ENCODE data around the gene CMIP. TPM values are rescaled to one million over a fixed set of nuclear protein-coding genes. Genes with fewer than 3 reads are reported as not detected.

Gene CMIP
- total RNA-seq, 2 experiments from 2014 or later = 35.0 to 36.6 TPM

DNA sequence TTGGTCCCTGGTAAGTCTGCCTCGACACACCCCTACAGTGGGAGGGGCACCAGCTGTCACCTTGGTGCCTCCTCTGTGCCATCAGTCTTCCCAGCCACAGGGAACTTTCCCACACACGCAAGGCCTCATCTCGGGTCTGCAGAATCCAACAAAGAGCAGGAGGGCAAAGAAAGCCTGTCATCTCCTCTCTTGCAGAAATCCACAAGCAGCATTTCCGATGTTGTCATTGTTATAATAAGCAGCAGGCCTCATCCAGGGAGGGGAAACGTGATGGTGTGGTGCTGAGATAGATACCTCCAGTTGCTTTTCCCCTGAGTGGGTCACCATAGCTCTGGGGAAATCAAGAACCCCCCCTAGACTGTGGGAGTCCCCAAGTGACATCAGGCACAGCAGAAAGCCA lies 110.4 kb downstream of the CMIP start:
- Mint-ChIP-seq H3K27me3 (no peaks in the 10 kb centered on the region), H3K9me3 (no peaks in the 10 kb centered on the region), H3K27ac (no peak overlapping the region), H3K36me3 (peaks cover 3% of the 10 kb centered on the region), H3K4me1 (ENCODE audit: low read depth) (peaks cover 48% of the 10 kb centered on the region), H3K4me3 (no peak overlapping the region)
- intact Hi-C loops (cut with micrococcal nuclease) = no loop called here
- CTCF ChIA-PET = interaction anchor here (1.2 kb wide), 1 partner anchor 169 kb away, joined by 3 read pairs; no protein-coding TSS in a partner anchor
- DNase-seq = no peak
- POLR2A ChIA-PET = no interaction called here

- Mint-ChIP-seq H3K36me3 (peaks cover 3% of the 10 kb centered on the region), H3K27me3 (no peaks in the 10 kb centered on the region), H3K4me1 (ENCODE audit: low read depth) (peaks cover 42% of the 10 kb centered on the region), H3K4me3 (no peak overlapping the region), H3K27ac (no peak overlapping the region), H3K9me3 (no peaks in the 10 kb centered on the region)
- POLR2A ChIA-PET = interaction anchor here (0.6 kb wide), 1 partner anchor 194 kb away, joined by 5 read pairs; no protein-coding TSS in a partner anchor
- DNase-seq = no peak
- CTCF ChIA-PET = interaction anchor here (1.2 kb wide), 1 partner anchor 168 kb away, joined by 3 read pairs; no protein-coding TSS in a partner anchor
- intact Hi-C loops (cut with micrococcal nuclease) = no loop called here
These were observed 111.1 kb downstream of the CMIP start for GRCh38 chr16:81555660-81556059.

DNA sequence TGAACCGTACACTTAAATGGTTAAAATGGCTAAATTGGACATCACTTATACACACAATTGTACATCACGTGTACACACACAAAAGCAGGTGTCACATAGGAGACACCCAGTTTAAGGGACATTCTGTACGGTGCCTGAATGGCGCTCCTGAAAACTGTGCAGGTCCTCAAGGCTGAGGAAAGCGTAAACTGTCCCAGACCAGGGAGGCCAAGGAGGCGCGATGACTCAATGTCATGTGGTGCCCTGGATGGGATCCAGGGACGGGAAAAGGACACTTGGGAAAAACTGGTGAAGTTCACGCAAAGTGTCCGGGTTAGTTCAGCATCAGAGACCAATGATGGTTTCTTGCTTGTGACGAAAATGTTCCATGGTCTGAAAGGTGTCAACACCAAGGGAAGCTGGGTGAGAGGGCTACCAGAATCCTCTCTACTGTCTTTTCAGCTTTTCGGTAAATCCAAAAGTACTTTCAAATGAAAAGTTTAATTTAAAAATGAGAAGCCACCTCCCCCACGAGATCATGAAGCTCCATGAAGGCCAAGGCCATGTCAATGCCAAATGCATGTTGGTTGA lies 112.2 kb downstream of the CMIP start:
- no peak for DNase-seq
- Mint-ChIP-seq H3K4me3 (no peak overlapping the region), H3K4me1 (ENCODE audit: low read depth) (peaks cover 30% of the 10 kb centered on the region), H3K9me3 (no peaks in the 10 kb centered on the region), H3K27ac (no peak overlapping the region), H3K36me3 (peaks cover 3% of the 10 kb centered on the region), H3K27me3 (no peaks in the 10 kb centered on the region)
- ChIA-PET CTCF (no interaction called here), POLR2A (no interaction called here)
- intact Hi-C loops (cut with micrococcal nuclease) = no loop called here

- no peak overlapping the region for H3K27ac Mint-ChIP-seq
- ChIA-PET CTCF (no interaction called here), POLR2A (no interaction called here)
- peaks cover 19% of the 10 kb centered on the region for H3K4me1 Mint-ChIP-seq (ENCODE audit: low read depth)
- H3K36me3 Mint-ChIP-seq = peaks cover 3% of the 10 kb centered on the region
- no peaks in the 10 kb centered on the region for H3K27me3 Mint-ChIP-seq
- DNase-seq = no peak
- H3K9me3 Mint-ChIP-seq = no peaks in the 10 kb centered on the region
- intact Hi-C loops (cut with micrococcal nuclease) = no loop called here
- no peak overlapping the region for H3K4me3 Mint-ChIP-seq
These were observed 113.5 kb downstream of the CMIP start for GRCh38 chr16:81558077-81558443.

DNA sequence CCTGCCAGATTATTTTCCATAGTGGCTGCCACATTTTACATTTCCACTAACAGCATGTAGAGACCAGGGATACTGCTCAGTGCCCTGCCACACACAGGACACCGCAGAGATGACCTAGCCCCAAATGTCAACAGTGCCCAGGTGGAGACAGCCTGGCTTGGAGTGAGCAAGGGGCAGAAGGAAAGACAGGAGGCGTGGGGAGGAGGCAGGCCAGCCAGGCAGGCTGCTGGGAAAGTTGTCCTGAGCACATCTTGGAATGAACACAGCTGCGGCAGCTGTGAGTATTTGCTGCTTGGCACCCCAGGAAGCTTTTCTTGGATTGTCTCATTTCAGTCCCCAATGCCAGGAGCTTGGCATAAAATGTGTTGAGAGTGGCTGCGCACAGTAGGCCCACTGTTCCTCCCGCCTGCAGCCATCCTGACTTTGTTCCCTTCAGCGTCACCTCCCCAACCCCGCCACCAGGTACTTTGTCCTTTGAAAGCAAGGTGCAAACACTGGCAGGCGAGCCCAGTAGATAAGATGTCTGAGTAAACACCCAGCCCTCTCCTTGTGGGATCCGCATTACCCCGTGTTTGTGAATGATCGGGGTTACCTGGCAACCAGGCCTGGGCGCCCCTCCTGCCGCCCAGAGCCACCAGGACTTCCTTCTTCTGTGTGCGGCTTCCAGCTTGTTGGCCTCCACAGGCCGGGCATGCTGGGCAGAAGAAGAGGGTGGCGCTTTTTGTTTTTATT lies 114.0 kb downstream of the CMIP start:
- H3K4me3 Mint-ChIP-seq = no peak overlapping the region
- H3K27me3 Mint-ChIP-seq = no peaks in the 10 kb centered on the region
- H3K9me3 Mint-ChIP-seq = no peaks in the 10 kb centered on the region
- CTCF ChIA-PET = no interaction called here
- H3K36me3 Mint-ChIP-seq = peaks cover 3% of the 10 kb centered on the region
- no peak for DNase-seq
- no peak overlapping the region for H3K27ac Mint-ChIP-seq
- intact Hi-C loops (cut with micrococcal nuclease) = no loop called here
- H3K4me1 Mint-ChIP-seq (ENCODE audit: low read depth) = peaks cover 14% of the 10 kb centered on the region
- POLR2A ChIA-PET = no interaction called here

DNA sequence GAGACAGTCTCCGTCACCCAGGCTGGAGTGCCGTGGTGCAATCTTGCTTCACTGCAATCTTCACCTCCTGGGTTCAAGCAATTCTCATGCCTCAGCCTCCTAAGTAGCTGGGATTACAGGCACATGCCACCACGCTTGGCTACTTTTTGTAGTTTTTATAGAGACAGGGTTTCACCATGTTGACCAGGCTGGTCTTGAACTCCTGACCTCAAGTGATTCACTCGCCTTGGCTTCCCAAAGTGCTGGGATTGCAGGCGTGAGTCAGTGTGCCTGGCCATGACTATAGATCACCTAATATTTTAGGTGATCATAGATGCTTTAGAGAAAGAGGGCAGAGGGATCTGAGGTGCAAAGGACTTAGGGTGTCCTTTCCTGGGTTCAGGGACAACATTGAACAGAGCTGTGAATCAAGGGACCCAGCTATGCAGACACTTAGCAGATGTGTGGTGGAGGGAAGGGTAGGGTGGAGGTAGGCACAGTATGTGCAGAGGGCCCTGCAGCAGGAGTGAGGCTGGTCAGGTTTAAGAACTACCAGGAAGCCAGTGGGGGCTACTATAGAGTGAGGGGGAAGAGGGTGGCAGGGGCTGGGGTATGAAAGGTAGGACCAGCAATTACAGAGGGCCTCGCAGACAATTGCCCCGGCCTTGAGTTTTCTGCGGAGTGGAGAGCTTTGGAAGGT lies 116.5 kb downstream of the CMIP start:
- DNase-seq = no peak
- intact Hi-C loops (cut with micrococcal nuclease) = loop anchor here (10.0 kb wide), 1 partner anchor 106 kb away; no protein-coding TSS in a partner anchor
- no peak overlapping the region for H3K27ac Mint-ChIP-seq
- H3K9me3 Mint-ChIP-seq = no peaks in the 10 kb centered on the region
- peaks cover 3% of the 10 kb centered on the region for H3K36me3 Mint-ChIP-seq
- ChIA-PET POLR2A (no interaction called here), CTCF (no interaction called here)
- peaks cover 7% of the 10 kb centered on the region for H3K4me1 Mint-ChIP-seq (ENCODE audit: low read depth)
- H3K27me3 Mint-ChIP-seq = no peaks in the 10 kb centered on the region
- no peak overlapping the region for H3K4me3 Mint-ChIP-seq

GRCh38 chr16:81562174-81562849 lies 117.7 kb downstream of the CMIP start:
- H3K4me1 Mint-ChIP-seq (ENCODE audit: low read depth) = peaks cover 3% of the 10 kb centered on the region
- POLR2A ChIA-PET = no interaction called here

DNA sequence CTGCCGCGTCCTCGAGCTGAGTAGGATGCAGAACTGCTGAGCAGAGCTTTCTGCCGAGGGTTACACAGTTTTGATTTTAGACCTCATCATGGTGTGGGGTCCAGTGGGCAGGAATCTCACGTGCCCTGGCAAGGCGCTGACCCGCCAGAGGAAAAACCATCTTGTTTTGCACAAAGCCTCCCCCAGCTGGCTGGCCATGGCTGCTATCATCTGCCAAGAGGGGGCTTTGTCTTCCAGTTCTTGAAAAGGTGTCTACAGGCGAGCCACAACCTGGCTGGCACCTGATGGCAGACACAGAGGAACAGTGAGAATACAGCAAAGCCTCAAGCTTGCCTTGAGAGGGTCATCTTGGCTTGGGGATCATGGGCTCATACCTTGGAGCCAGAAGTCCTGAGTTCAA lies 118.3 kb downstream of the CMIP start:
- peaks cover 2% of the 10 kb centered on the region for H3K36me3 Mint-ChIP-seq
- POLR2A ChIA-PET = no interaction called here
- H3K9me3 Mint-ChIP-seq = peaks cover 2% of the 10 kb centered on the region
- intact Hi-C loops (cut with micrococcal nuclease) = loop anchor here (10.0 kb wide), 1 partner anchor 108 kb away; no protein-coding TSS in a partner anchor
- H3K27me3 Mint-ChIP-seq = no peaks in the 10 kb centered on the region
- CTCF ChIA-PET = no interaction called here
- no peak for DNase-seq
- peaks cover 8% of the 10 kb centered on the region for H3K4me1 Mint-ChIP-seq (ENCODE audit: low read depth)
- H3K4me3 Mint-ChIP-seq = no peak overlapping the region
- no peak overlapping the region for H3K27ac Mint-ChIP-seq

More at GRCh38 chr16:81562174-81562849, 117.7 kb downstream of the CMIP start:
- Mint-ChIP-seq H3K27me3 (no peaks in the 10 kb centered on the region), H3K36me3 (peaks cover 2% of the 10 kb centered on the region), H3K9me3 (peaks cover 2% of the 10 kb centered on the region), H3K4me3 (no peak overlapping the region), H3K27ac (no peak overlapping the region)
- no peak for DNase-seq
- intact Hi-C loops (cut with micrococcal nuclease) = loop anchor here (10.0 kb wide), 1 partner anchor 108 kb away; no protein-coding TSS in a partner anchor
- CTCF ChIA-PET = no interaction called here

GRCh38 chr16:81564421-81564911 lies 119.9 kb downstream of the CMIP start:
- Mint-ChIP-seq H3K27me3 (no peaks in the 10 kb centered on the region), H3K4me1 (ENCODE audit: low read depth) (peaks cover 21% of the 10 kb centered on the region), H3K9me3 (peaks cover 2% of the 10 kb centered on the region), H3K36me3 (peaks cover 2% of the 10 kb centered on the region), H3K27ac (no peak overlapping the region), H3K4me3 (no peak overlapping the region)
- CTCF ChIA-PET = no interaction called here
- POLR2A ChIA-PET = no interaction called here
- intact Hi-C loops (cut with micrococcal nuclease) = loop anchor here (10.0 kb wide), 1 partner anchor 110 kb away; no protein-coding TSS in a partner anchor
- no peak for DNase-seq

DNA sequence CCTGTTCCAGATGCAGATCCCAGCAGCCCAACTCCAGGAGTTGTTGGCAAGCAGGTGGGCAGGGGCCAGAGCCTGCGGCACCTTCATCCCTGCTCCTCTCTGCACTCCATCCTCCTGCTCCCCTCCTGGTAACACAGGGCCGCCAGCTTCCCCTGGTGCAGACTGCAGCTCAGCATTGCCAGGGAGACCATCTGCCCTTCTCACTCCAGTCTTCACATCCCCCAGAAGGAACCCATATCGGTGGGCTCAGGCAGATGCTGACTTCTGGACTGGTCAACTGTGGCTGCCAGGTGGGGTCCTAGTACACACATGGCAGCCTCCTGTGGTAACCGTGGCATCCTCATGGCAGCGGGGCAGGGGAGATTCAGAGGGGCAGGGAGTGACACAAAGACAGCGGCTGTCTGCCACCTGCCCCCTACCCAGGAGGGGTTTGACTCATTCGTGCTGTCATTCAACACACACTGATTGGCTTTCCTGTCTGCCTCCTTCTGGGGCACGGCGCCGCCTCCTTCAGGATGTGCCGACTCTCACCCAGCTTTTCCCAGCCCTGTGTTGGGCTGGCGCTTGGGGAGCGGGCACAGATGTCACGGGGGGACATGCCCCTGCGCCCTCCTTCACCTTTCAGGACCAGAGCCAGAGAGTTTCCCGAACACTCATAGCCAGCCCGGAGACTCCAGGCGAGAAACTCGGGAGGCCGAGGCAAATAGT lies 120.9 kb downstream of the CMIP start:
- no peak for DNase-seq
- CTCF ChIA-PET = no interaction called here
- Mint-ChIP-seq H3K27ac (no peak overlapping the region), H3K27me3 (no peaks in the 10 kb centered on the region), H3K36me3 (peaks cover 2% of the 10 kb centered on the region), H3K9me3 (peaks cover 2% of the 10 kb centered on the region), H3K4me3 (no peak overlapping the region), H3K4me1 (ENCODE audit: low read depth) (peaks cover 28% of the 10 kb centered on the region)
- POLR2A ChIA-PET = no interaction called here
- intact Hi-C loops (cut with micrococcal nuclease) = loop anchor here (10.0 kb wide), 1 partner anchor 111 kb away; no protein-coding TSS in a partner anchor

DNA sequence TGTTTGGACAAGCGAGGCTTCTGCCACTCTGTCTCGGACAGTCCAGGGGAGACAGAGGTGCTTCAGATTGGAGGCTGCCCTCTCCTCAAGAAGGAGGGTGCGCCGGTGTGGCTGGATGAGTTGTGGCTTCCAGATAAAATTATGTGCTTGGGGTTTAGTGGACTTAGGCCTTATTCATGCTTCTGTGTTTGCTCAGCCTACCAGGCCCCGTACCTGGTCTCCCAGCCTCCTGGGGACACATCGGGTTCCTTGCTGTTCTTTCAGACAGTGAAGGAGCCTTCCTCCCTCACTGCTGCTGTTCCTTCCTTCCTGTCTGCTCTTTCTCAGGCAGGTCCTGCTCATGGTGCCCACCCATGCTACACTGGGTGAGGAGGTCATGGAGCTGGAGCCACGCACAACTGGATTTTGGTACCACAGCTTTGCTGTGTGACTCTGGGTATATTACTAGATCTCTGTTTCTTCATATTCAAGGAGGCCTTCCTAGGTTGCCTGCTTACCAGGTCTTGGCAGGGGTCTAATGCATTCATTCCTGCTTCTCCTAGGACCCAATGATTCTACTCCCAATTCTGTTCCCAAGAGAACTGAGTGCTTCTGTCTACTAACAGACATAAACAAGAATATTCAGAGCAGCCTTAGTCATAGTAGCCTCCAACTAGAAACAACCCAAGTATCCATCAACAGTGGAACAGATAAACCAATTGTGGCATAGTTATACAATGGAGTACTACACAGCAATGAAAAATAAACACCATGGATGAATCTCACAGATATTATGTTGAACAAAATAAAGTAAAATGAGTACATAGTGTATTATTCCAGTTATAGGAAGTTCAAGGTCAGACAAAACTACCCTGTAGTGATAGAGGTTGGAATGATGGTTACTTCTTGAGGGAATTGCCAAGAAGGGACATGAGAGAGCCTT lies 121.7 kb downstream of the CMIP start:
- Mint-ChIP-seq H3K4me1 (ENCODE audit: low read depth) (peaks cover 28% of the 10 kb centered on the region), H3K27me3 (no peaks in the 10 kb centered on the region), H3K4me3 (no peak overlapping the region), H3K36me3 (peaks cover 2% of the 10 kb centered on the region), H3K27ac (no peak overlapping the region), H3K9me3 (peaks cover 2% of the 10 kb centered on the region)
- ChIA-PET POLR2A (no interaction called here), CTCF (no interaction called here)
- intact Hi-C loops (cut with micrococcal nuclease) = loop anchor here (10.0 kb wide), 1 partner anchor 112 kb away; no protein-coding TSS in a partner anchor
- DNase-seq = no peak
